ENCODE results near the gene DKK3. TPM values are rescaled to one million over a fixed set of nuclear protein-coding genes. Genes with fewer than 3 reads are reported as not detected.

The DKK3 gene
- total RNA-seq, 1 experiment from 2014 or later, result 156 TPM

GRCh38 chr11:11985954-11986949, 22.2 kb downstream of the DKK3 start:
- Histone ChIP-seq H3K36me3 (ENCODE audit: control insufficient read depth, insufficient read depth, low read length) (peaks cover 6% of the 10 kb centered on the region), H3K27me3 (replicated peaks; ENCODE audit: control insufficient read depth, insufficient read depth, low read length) (no peaks in the 10 kb centered on the region), H3K4me3 (ENCODE audit: low read depth, low read length) (no peak overlapping the region), H3K4me1 (peaks cover 17% of the 10 kb centered on the region), H3K9me3 (no peaks in the 10 kb centered on the region)
- no peak for TF ChIP-seq CTCF (IDR thresholded peaks at IDR 0.05; ENCODE audit: insufficient read depth in 1 of 2, low read depth in 1 of 2, low read length in 1 of 2, severe bottlenecking in 1 of 2, unreplicated experiment in 1 of 2)
- H3K9me3 Mint-ChIP-seq (ENCODE audit: unreplicated experiment), result no peaks in the 10 kb centered on the region
- H3K36me3 Mint-ChIP-seq (ENCODE audit: insufficient read depth, unreplicated experiment), result peaks cover 63% of the 10 kb centered on the region
- CTCF ChIA-PET, result interaction anchor here (1.4 kb wide), 1 partner anchor 58 kb away, joined by 7 read pairs; no protein-coding TSS in a partner anchor
- H3K27me3 Mint-ChIP-seq (ENCODE audit: insufficient read depth, unreplicated experiment), result no peaks in the 10 kb centered on the region
- intact Hi-C loops (cut with micrococcal nuclease; ENCODE audit: unreplicated experiment), result no loop called here
- DNase-seq, result no peak
- H3K27ac Mint-ChIP-seq (ENCODE audit: unreplicated experiment), result no peak overlapping the region
- POLR2A ChIA-PET, result no interaction called here
- no TSS peak for BruUV-seq (replicated peaks)
- no peak overlapping the region for H3K4me3 Mint-ChIP-seq (ENCODE audit: unreplicated experiment)
- H3K4me1 Mint-ChIP-seq (ENCODE audit: low read depth, unreplicated experiment), result peaks cover 22% of the 10 kb centered on the region

GRCh38 chr11:11985016-11985715, 23.3 kb downstream of the DKK3 start:
- intact Hi-C loops (cut with micrococcal nuclease; ENCODE audit: unreplicated experiment), result no loop called here
- H3K4me3 Mint-ChIP-seq (ENCODE audit: unreplicated experiment), result no peak overlapping the region
- Histone ChIP-seq H3K36me3 (ENCODE audit: control insufficient read depth, insufficient read depth, low read length) (peaks cover 5% of the 10 kb centered on the region), H3K27me3 (replicated peaks; ENCODE audit: control insufficient read depth, insufficient read depth, low read length) (no peaks in the 10 kb centered on the region), H3K4me1 (peaks cover 17% of the 10 kb centered on the region), H3K9me3 (no peaks in the 10 kb centered on the region), H3K4me3 (ENCODE audit: low read depth, low read length) (no peak overlapping the region)
- H3K27ac Mint-ChIP-seq (ENCODE audit: unreplicated experiment), result no peak overlapping the region
- H3K9me3 Mint-ChIP-seq (ENCODE audit: unreplicated experiment), result no peaks in the 10 kb centered on the region
- BruUV-seq (replicated peaks), result no TSS peak
- CTCF ChIA-PET, result interaction anchor here (1.4 kb wide), 1 partner anchor 59 kb away, joined by 7 read pairs; no protein-coding TSS in a partner anchor
- peaks cover 62% of the 10 kb centered on the region for H3K36me3 Mint-ChIP-seq (ENCODE audit: insufficient read depth, unreplicated experiment)
- POLR2A ChIA-PET, result no interaction called here
- no peak for DNase-seq
- TF ChIP-seq CTCF (IDR thresholded peaks at IDR 0.05; ENCODE audit: insufficient read depth in 1 of 2, low read depth in 1 of 2, low read length in 1 of 2, severe bottlenecking in 1 of 2, unreplicated experiment in 1 of 2), result no peak
- no peaks in the 10 kb centered on the region for H3K27me3 Mint-ChIP-seq (ENCODE audit: insufficient read depth, unreplicated experiment)
- H3K4me1 Mint-ChIP-seq (ENCODE audit: low read depth, unreplicated experiment), result peaks cover 23% of the 10 kb centered on the region

GRCh38 chr11:11984563-11984962, 23.9 kb downstream of the DKK3 start:
- H3K27me3 Mint-ChIP-seq (ENCODE audit: insufficient read depth, unreplicated experiment), result no peaks in the 10 kb centered on the region
- Histone ChIP-seq H3K9me3 (no peaks in the 10 kb centered on the region), H3K36me3 (ENCODE audit: control insufficient read depth, insufficient read depth, low read length) (peaks cover 4% of the 10 kb centered on the region; the same call in 1 of the 2 replicates), H3K4me3 (ENCODE audit: low read depth, low read length) (no peak overlapping the region), H3K4me1 (peaks cover 22% of the 10 kb centered on the region), H3K27me3 (replicated peaks; ENCODE audit: control insufficient read depth, insufficient read depth, low read length) (no peaks in the 10 kb centered on the region)
- BruUV-seq (replicated peaks), result no TSS peak
- H3K27ac Mint-ChIP-seq (ENCODE audit: unreplicated experiment), result no peak overlapping the region
- no peaks in the 10 kb centered on the region for H3K9me3 Mint-ChIP-seq (ENCODE audit: unreplicated experiment)
- DNase-seq, result no peak
- no peak for TF ChIP-seq CTCF (IDR thresholded peaks at IDR 0.05; ENCODE audit: insufficient read depth in 1 of 2, low read depth in 1 of 2, low read length in 1 of 2, severe bottlenecking in 1 of 2, unreplicated experiment in 1 of 2)
- H3K4me1 Mint-ChIP-seq (ENCODE audit: low read depth, unreplicated experiment), result peaks cover 29% of the 10 kb centered on the region
- intact Hi-C loops (cut with micrococcal nuclease; ENCODE audit: unreplicated experiment), result no loop called here
- peaks cover 66% of the 10 kb centered on the region for H3K36me3 Mint-ChIP-seq (ENCODE audit: insufficient read depth, unreplicated experiment)
- ChIA-PET CTCF (interaction anchor here (1.4 kb wide), 1 partner anchor 60 kb away, joined by 7 read pairs; no protein-coding TSS in a partner anchor), POLR2A (no interaction called here)
- no peak overlapping the region for H3K4me3 Mint-ChIP-seq (ENCODE audit: unreplicated experiment)
